Colon (tissue), 2 donors: ENCODE data around the gene MAMDC4.
"Not testable (repeated sequence)": the region's sequence is repeated elsewhere in the genome, so short reads cannot be mapped to it uniquely, and the experiment has no call there.

ENCODE experiments used
- FAIRE-seq: peaks from 2 replicates; lab custom pipeline; 2012; peaks lifted over from hg19 to GRCh38; lab: Jason Lieb, UNC
- donor health status: control.
- donor health status: control.

The MAMDC4 gene

GRCh38 chr9:136839229-136840139, 12.7 kb upstream of the MAMDC4 start:
- FAIRE-seq, result no peak

GRCh38 chr9:136840140-136840876, 11.8 kb upstream of the MAMDC4 start:
- FAIRE-seq, result no peak

- FAIRE-seq, result no peak
Measured at GRCh38 chr9:136840877-136841645, 11.1 kb upstream of the MAMDC4 start.

- FAIRE-seq, result not testable (repeated sequence)
Measured at GRCh38 chr9:136841646-136842379, 10.3 kb upstream of the MAMDC4 start.

- not testable (repeated sequence) for FAIRE-seq
Measured at GRCh38 chr9:136842380-136842948, 9.7 kb upstream of the MAMDC4 start, which contains the start of gene AJM1. Gene AJM1, plus strand, starts transcription at chr9:136842478. Its CDS starts 1,937 bp downstream, at chr9:136844415.

- FAIRE-seq, result not testable (repeated sequence)
Measured at GRCh38 chr9:136843159-136843800, 8.9 kb upstream of the MAMDC4 start.

- FAIRE-seq, result not testable (repeated sequence)
Measured at GRCh38 chr9:136843801-136844740, 8.1 kb upstream of the MAMDC4 start.

GRCh38 chr9:136844761-136845464, 7.2 kb upstream of the MAMDC4 start:
- no peak for FAIRE-seq

- FAIRE-seq, result no peak
Measured at GRCh38 chr9:136845465-136846260, 6.5 kb upstream of the MAMDC4 start.

GRCh38 chr9:136846376-136847087, 5.6 kb upstream of the MAMDC4 start:
- FAIRE-seq, result no peak

- FAIRE-seq, result no peak
Measured at GRCh38 chr9:136847088-136847825, 4.9 kb upstream of the MAMDC4 start.

- no peak for FAIRE-seq
Measured at GRCh38 chr9:136847826-136848392, 4.2 kb upstream of the MAMDC4 start.

GRCh38 chr9:136848393-136849037, 3.6 kb upstream of the MAMDC4 start:
- no peak for FAIRE-seq

- peak; percentile 43 for FAIRE-seq
Measured at GRCh38 chr9:136849038-136849959, 2.8 kb upstream of the MAMDC4 start, which contains the start of gene PHPT1. Gene PHPT1, plus strand, starts transcription at chr9:136849409. Its CDS starts 22 bp downstream, at chr9:136849431.
